ENCODE results near the gene VIPR1. TPM values are rescaled to one million over a fixed set of nuclear protein-coding genes. Genes with fewer than 3 reads are reported as not detected.

VIPR1 gene
- total RNA-seq, 1 experiment from 2014 or later = 19.2 TPM

DNA sequence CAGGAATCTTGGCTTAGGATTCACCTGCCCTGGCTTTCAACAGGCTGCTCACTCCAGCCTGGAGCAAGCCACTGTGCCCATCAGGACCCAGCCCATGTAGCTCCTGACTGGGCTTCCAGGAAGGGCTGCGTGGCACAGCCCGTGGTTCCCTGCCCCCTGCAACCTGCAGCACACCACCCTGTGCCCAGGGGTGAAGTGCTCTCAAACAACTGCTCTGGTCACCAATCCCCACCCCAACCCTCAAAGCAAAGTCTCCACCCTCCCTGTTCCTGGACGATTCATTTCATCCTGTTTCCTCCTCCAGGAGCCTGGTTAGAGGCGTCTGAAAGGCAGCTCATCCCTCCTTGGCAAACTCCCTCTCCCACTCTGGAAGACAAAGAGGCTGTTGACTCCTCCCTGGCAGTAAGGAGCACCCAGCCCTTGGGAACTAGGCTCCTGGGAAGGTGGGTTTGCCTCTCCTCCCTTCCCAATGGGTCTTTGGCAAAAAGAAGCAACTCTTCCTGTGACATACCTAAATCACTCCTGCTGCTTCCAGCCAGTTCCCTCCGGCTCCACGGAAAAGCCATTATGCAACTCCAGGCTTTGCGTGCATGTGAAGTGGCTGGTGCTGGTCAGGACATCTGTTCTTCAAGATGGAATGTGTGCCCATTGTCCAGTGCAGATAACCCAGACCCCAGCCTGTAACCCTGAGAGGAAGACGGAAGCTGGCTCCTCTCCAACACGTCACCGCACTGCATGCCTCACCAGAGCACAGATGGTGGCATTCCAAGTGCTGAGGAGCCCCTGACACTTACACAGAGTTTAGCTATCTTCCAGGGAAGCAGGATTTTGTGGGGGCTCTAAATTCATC lies 29.1 kb upstream of the VIPR1 start:
- no TSS peak for BruUV-seq (replicated peaks)

DNA sequence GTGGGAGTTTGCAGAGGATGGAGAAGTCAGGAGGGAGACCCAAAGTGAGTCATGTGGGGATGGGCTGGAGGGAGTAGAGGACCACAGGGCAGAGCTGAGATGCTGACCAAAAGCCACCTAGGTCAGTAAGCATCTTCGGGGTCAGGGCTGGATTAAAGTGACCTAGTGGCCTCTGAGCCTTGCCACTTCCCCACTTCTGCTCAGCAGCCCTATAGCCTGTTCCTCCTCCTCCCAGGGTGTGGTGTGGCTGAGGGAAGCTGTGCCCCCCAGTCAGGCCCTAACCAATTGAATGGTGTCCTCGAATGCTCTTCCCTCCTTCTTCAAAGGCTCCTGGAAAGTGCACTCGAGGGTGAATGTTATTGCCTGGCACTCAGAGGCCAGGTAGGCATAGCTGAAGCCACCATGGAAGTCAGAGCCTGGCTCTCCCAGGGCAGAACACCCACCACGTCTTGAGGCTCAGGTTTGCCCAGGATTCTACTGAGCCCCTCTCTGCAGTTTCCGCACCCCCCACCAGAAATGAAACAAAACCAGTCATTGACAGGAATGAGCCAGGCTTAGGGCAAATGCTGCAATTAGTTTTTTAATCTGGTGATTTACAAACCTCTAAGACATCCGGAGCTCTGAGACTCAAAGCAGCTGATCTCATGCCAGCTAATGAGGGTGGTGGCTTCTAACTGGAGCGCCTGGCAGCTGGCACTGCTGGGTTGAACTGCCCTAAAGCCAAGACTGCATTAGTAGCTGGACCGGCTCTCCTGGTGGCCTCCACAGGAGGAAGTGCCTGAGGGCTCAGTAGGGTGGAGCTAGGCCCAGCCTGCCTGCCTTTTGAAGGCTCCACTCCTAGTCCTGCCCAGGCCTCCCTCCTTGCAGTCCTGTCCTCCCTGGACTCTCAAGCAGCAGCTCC lies 26.0 kb upstream of the VIPR1 start:
- no peaks in the 10 kb centered on the region for H3K27me3 Mint-ChIP-seq (ENCODE audit: unreplicated experiment)
- no peaks in the 10 kb centered on the region for H3K36me3 Mint-ChIP-seq (ENCODE audit: insufficient read depth, unreplicated experiment)
- BruUV-seq (replicated peaks) = no TSS peak

More for the DNA sequence above, 29.1 kb upstream of the VIPR1 start:
- TF ChIP-seq, protein P1, sequence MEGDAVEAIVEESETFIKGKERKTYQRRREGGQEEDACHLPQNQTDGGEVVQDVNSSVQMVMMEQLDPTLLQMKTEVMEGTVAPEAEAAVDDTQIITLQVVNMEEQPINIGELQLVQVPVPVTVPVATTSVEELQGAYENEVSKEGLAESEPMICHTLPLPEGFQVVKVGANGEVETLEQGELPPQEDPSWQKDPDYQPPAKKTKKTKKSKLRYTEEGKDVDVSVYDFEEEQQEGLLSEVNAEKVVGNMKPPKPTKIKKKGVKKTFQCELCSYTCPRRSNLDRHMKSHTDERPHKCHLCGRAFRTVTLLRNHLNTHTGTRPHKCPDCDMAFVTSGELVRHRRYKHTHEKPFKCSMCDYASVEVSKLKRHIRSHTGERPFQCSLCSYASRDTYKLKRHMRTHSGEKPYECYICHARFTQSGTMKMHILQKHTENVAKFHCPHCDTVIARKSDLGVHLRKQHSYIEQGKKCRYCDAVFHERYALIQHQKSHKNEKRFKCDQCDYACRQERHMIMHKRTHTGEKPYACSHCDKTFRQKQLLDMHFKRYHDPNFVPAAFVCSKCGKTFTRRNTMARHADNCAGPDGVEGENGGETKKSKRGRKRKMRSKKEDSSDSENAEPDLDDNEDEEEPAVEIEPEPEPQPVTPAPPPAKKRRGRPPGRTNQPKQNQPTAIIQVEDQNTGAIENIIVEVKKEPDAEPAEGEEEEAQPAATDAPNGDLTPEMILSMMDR (IDR thresholded peaks at IDR 0.05; ENCODE audit: unreplicated experiment) = no peak
- H3K4me3 Mint-ChIP-seq (ENCODE audit: low read depth, unreplicated experiment) = no peak overlapping the region
- DNase-seq = peak; percentile 75
- H3K27me3 Mint-ChIP-seq (ENCODE audit: unreplicated experiment) = no peaks in the 10 kb centered on the region
- no peaks in the 10 kb centered on the region for H3K36me3 Mint-ChIP-seq (ENCODE audit: insufficient read depth, unreplicated experiment)
- no peaks in the 10 kb centered on the region for H3K9me3 Mint-ChIP-seq (ENCODE audit: low read depth, unreplicated experiment)
- intact Hi-C loops (cut with micrococcal nuclease; ENCODE audit: unreplicated experiment) = loop anchor here (5.0 kb wide), 1 partner anchor 34 kb away; no protein-coding TSS in a partner anchor
- peaks cover 48% of the 10 kb centered on the region for H3K4me1 Mint-ChIP-seq (ENCODE audit: low read depth, unreplicated experiment)
- CTCF ChIA-PET = interaction anchor here (0.5 to 1.6 kb wide), 4 partner anchors 17 to 34 kb away, joined by 3 to 6 read pairs (median 4); partner anchors contain the start of gene VIPR1
- H3K27ac Mint-ChIP-seq (ENCODE audit: unreplicated experiment) = peak overlapping the region; percentile 28

DNA sequence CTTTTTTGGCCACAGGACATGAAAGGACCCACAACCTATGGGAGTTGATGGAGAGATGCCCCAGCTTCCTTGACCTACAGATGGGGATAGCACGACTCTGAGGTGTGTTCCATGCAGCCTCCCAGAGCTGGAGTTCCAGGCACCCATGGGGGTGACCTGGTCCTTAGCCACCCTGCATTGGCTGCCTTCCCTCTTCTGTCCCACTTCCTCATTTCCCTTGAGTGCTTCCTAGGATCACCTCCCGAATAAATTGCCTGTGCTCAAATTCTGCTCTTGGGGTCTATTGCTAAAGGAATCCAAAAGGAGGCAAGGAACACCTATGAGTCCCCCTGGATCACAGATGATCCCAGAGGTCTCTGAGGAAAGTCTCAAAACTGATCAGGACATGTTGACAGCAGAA lies 24.7 kb upstream of the VIPR1 start:
- BruUV-seq (replicated peaks) = no TSS peak
- H3K4me3 Mint-ChIP-seq (ENCODE audit: low read depth, unreplicated experiment) = no peak overlapping the region
- intact Hi-C loops (cut with micrococcal nuclease; ENCODE audit: unreplicated experiment) = no loop called here
- no peak for DNase-seq
- peaks cover 7% of the 10 kb centered on the region for H3K9me3 Mint-ChIP-seq (ENCODE audit: low read depth, unreplicated experiment)
- H3K4me1 Mint-ChIP-seq (ENCODE audit: low read depth, unreplicated experiment) = peaks cover 61% of the 10 kb centered on the region
- CTCF ChIA-PET = interaction anchor here (1.3 kb wide), 1 partner anchor 25 kb away, joined by 9 read pairs; the partner anchor contains the start of gene VIPR1
- TF ChIP-seq, protein P1 (IDR thresholded peaks at IDR 0.05; ENCODE audit: unreplicated experiment) = no peak
- H3K36me3 Mint-ChIP-seq (ENCODE audit: insufficient read depth, unreplicated experiment) = no peaks in the 10 kb centered on the region
- no peak overlapping the region for H3K27ac Mint-ChIP-seq (ENCODE audit: unreplicated experiment)
- H3K27me3 Mint-ChIP-seq (ENCODE audit: unreplicated experiment) = no peaks in the 10 kb centered on the region

More for the DNA sequence above, 26.0 kb upstream of the VIPR1 start:
- Mint-ChIP-seq H3K4me1 (ENCODE audit: low read depth, unreplicated experiment) (peaks cover 62% of the 10 kb centered on the region), H3K27ac (ENCODE audit: unreplicated experiment) (no peak overlapping the region), H3K9me3 (ENCODE audit: low read depth, unreplicated experiment) (peaks cover 7% of the 10 kb centered on the region), H3K4me3 (ENCODE audit: low read depth, unreplicated experiment) (no peak overlapping the region)
- DNase-seq = peak; percentile 91
- TF ChIP-seq, protein P1 (IDR thresholded peaks at IDR 0.05; ENCODE audit: unreplicated experiment) = no peak
- CTCF ChIA-PET = interaction anchor here (0.6 to 1.3 kb wide), 4 partner anchors 10 to 26 kb away, joined by 3 to 9 read pairs (median 3); partner anchors contain the start of gene VIPR1
- intact Hi-C loops (cut with micrococcal nuclease; ENCODE audit: unreplicated experiment) = no loop called here

DNA sequence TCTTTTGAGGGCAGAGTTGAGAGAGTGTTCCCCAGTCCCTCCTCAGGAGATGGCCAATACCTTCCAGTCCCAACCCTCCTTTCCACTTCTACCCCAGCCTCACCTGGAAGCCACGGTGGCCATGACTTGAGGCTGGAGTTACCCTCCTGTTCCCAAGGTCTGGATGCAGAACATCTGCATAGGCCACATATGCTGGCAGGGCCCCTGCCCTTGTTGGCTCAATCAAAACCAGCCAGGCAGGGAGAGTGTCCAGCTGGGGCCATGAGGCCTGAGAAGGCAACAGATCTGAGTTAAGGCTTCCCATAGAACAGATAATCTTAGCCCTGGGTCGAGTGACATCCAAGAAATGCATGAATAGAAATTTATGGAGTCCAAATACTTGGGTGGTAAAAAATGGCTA lies 23.6 kb upstream of the VIPR1 start:
- Mint-ChIP-seq H3K4me1 (ENCODE audit: low read depth, unreplicated experiment) (peaks cover 50% of the 10 kb centered on the region), H3K9me3 (ENCODE audit: low read depth, unreplicated experiment) (peaks cover 7% of the 10 kb centered on the region), H3K36me3 (ENCODE audit: insufficient read depth, unreplicated experiment) (no peaks in the 10 kb centered on the region), H3K27me3 (ENCODE audit: unreplicated experiment) (no peaks in the 10 kb centered on the region), H3K27ac (ENCODE audit: unreplicated experiment) (no peak overlapping the region), H3K4me3 (ENCODE audit: low read depth, unreplicated experiment) (no peak overlapping the region)
- intact Hi-C loops (cut with micrococcal nuclease; ENCODE audit: unreplicated experiment) = no loop called here
- DNase-seq = no peak
- TF ChIP-seq, protein P1 (IDR thresholded peaks at IDR 0.05; ENCODE audit: unreplicated experiment) = no peak
- CTCF ChIA-PET = interaction anchor here (0.6 to 1.0 kb wide), 2 partner anchors 11 to 45 kb away, joined by 3 read pairs; no protein-coding TSS in a partner anchor
- no TSS peak for BruUV-seq (replicated peaks)
